Measurements from ENCODE around the gene SPAG9. TPM values are rescaled to one million over a fixed set of nuclear protein-coding genes. Genes with fewer than 3 reads are reported as not detected.

SPAG9 gene
- total RNA-seq, 1 experiment from 2014 or later, result 130 TPM

DNA sequence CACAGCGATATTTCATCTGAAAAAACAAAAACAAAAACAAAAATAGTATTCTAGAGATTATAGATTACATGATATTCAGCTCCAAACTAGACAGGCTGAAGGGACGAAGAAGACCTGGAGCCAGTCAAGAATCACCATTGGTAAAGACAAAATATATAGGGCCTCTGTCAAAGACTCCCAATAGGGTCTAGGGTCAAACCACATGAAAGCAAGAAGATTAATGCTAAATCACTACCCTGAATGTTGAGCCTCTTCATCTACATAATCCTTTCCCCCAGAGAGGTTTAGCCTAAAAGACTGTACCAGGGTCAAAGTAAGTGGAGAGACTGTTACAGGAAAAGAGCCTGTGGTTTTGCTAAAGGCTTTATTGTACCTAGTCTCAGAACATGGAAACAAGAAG lies 21.9 kb upstream of the SPAG9 start:
- no peaks in the 10 kb centered on the region for H3K27me3 ChIP-seq (replicated peaks; ENCODE audit: control insufficient read depth, insufficient read depth, low read length)
- Mint-ChIP-seq H3K27ac (ENCODE audit: unreplicated experiment) (no peak overlapping the region), H3K4me1 (ENCODE audit: low read depth, unreplicated experiment) (peaks cover 34% of the 10 kb centered on the region), H3K4me3 (ENCODE audit: unreplicated experiment) (no peak overlapping the region), H3K36me3 (ENCODE audit: insufficient read depth, unreplicated experiment) (no peaks in the 10 kb centered on the region), H3K9me3 (ENCODE audit: unreplicated experiment) (no peaks in the 10 kb centered on the region), H3K27me3 (ENCODE audit: insufficient read depth, unreplicated experiment) (no peaks in the 10 kb centered on the region)
- DNase-seq, result no peak
- ChIA-PET POLR2A (interaction anchor here (0.6 kb wide), 1 partner anchor 147 kb away, joined by 3 read pairs; no protein-coding TSS in a partner anchor), CTCF (no interaction called here)
- no TSS peak for BruUV-seq (replicated peaks)
- no peak overlapping the region for H3K4me3 ChIP-seq (ENCODE audit: low read depth, low read length)
- peaks cover 13% of the 10 kb centered on the region; the same call in 1 of the 2 replicates for H3K4me1 ChIP-seq
- no peaks in the 10 kb centered on the region for H3K36me3 ChIP-seq (ENCODE audit: control insufficient read depth, insufficient read depth, low read length)
- intact Hi-C loops (cut with micrococcal nuclease; ENCODE audit: unreplicated experiment), result no loop called here
- no peaks in the 10 kb centered on the region for H3K9me3 ChIP-seq
- TF ChIP-seq, protein P1, sequence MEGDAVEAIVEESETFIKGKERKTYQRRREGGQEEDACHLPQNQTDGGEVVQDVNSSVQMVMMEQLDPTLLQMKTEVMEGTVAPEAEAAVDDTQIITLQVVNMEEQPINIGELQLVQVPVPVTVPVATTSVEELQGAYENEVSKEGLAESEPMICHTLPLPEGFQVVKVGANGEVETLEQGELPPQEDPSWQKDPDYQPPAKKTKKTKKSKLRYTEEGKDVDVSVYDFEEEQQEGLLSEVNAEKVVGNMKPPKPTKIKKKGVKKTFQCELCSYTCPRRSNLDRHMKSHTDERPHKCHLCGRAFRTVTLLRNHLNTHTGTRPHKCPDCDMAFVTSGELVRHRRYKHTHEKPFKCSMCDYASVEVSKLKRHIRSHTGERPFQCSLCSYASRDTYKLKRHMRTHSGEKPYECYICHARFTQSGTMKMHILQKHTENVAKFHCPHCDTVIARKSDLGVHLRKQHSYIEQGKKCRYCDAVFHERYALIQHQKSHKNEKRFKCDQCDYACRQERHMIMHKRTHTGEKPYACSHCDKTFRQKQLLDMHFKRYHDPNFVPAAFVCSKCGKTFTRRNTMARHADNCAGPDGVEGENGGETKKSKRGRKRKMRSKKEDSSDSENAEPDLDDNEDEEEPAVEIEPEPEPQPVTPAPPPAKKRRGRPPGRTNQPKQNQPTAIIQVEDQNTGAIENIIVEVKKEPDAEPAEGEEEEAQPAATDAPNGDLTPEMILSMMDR (IDR thresholded peaks at IDR 0.05; ENCODE audit: insufficient read depth in 1 of 2, low read depth in 1 of 2, low read length in 1 of 2, severe bottlenecking in 1 of 2, unreplicated experiment in 1 of 2), result no peak

DNA sequence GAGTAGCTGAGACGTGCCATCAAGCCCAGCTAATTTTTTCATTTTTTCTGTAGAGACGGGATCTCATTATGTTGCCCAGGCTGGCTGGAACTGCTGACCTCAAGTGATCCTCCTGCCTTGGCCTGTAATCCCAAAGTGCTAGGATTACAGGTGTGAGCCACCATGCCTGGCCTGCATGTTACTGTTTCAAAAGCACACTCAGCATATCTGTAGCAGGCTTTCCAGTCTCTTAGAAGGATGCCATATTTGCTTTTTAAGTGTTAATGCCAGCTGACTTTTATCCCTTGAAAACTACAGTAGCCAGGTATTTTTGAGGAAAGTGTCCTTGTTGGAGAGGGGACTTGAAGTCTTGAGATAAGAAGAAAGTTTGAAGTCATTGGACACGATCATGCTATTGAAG lies 15.3 kb upstream of the SPAG9 start:
- no peaks in the 10 kb centered on the region for H3K9me3 Mint-ChIP-seq (ENCODE audit: unreplicated experiment)
- no peaks in the 10 kb centered on the region for H3K36me3 Mint-ChIP-seq (ENCODE audit: insufficient read depth, unreplicated experiment)
- no peak overlapping the region for H3K27ac Mint-ChIP-seq (ENCODE audit: unreplicated experiment)
- peaks cover 23% of the 10 kb centered on the region for H3K4me1 ChIP-seq
- intact Hi-C loops (cut with micrococcal nuclease; ENCODE audit: unreplicated experiment), result no loop called here
- BruUV-seq (replicated peaks), result no TSS peak
- ChIA-PET CTCF (no interaction called here), POLR2A (interaction anchor here (0.6 kb wide), 1 partner anchor 139 kb away, joined by 3 read pairs; no protein-coding TSS in a partner anchor)
- H3K9me3 ChIP-seq, result no peaks in the 10 kb centered on the region
- no peak for DNase-seq
- H3K27me3 ChIP-seq (replicated peaks; ENCODE audit: control insufficient read depth, insufficient read depth, low read length), result no peaks in the 10 kb centered on the region
- no peak overlapping the region for H3K4me3 ChIP-seq (ENCODE audit: low read depth, low read length)
- H3K36me3 ChIP-seq (ENCODE audit: control insufficient read depth, insufficient read depth, low read length), result no peaks in the 10 kb centered on the region
- H3K4me1 Mint-ChIP-seq (ENCODE audit: low read depth, unreplicated experiment), result peaks cover 16% of the 10 kb centered on the region
- H3K4me3 Mint-ChIP-seq (ENCODE audit: unreplicated experiment), result no peak overlapping the region
- no peaks in the 10 kb centered on the region for H3K27me3 Mint-ChIP-seq (ENCODE audit: insufficient read depth, unreplicated experiment)
- TF ChIP-seq, protein P1 (IDR thresholded peaks at IDR 0.05; ENCODE audit: insufficient read depth in 1 of 2, low read depth in 1 of 2, low read length in 1 of 2, severe bottlenecking in 1 of 2, unreplicated experiment in 1 of 2), result no peak

DNA sequence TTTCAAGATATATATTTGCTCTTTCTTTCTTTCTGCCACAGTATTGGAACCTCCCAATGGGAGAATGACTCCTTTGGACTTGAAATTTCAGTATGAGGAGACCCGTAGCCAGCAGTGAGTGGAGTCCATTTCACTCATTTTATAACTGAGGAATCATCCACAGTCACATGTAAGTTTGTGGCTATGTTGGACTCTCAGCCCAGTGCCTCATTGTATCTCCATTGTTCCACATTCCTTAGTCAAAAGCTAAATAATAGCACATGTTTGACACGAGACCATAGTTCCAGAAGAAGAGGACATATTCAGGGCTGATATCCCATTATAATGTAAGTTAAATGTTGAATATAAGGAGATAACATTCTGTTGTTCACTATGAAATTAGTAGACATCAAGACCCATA lies 12.7 kb upstream of the SPAG9 start:
- Histone ChIP-seq H3K27me3 (replicated peaks; ENCODE audit: control insufficient read depth, insufficient read depth, low read length) (no peaks in the 10 kb centered on the region), H3K4me3 (ENCODE audit: low read depth, low read length) (no peak overlapping the region), H3K9me3 (peaks cover under 1% of the 10 kb centered on the region; the same call in 1 of the 2 replicates), H3K4me1 (peaks cover 17% of the 10 kb centered on the region), H3K36me3 (ENCODE audit: control insufficient read depth, insufficient read depth, low read length) (no peaks in the 10 kb centered on the region)
- no peaks in the 10 kb centered on the region for H3K36me3 Mint-ChIP-seq (ENCODE audit: insufficient read depth, unreplicated experiment)
- BruUV-seq (replicated peaks), result no TSS peak
- TF ChIP-seq, protein P1 (IDR thresholded peaks at IDR 0.05; ENCODE audit: insufficient read depth in 1 of 2, low read depth in 1 of 2, low read length in 1 of 2, severe bottlenecking in 1 of 2, unreplicated experiment in 1 of 2), result no peak
- DNase-seq, result no peak
- no peak overlapping the region for H3K4me3 Mint-ChIP-seq (ENCODE audit: unreplicated experiment)
- POLR2A ChIA-PET, result no interaction called here
- no peaks in the 10 kb centered on the region for H3K27me3 Mint-ChIP-seq (ENCODE audit: insufficient read depth, unreplicated experiment)
- H3K27ac Mint-ChIP-seq (ENCODE audit: unreplicated experiment), result no peak overlapping the region
- intact Hi-C loops (cut with micrococcal nuclease; ENCODE audit: unreplicated experiment), result no loop called here
- H3K9me3 Mint-ChIP-seq (ENCODE audit: unreplicated experiment), result no peaks in the 10 kb centered on the region
- CTCF ChIA-PET, result no interaction called here
- peaks cover 10% of the 10 kb centered on the region for H3K4me1 Mint-ChIP-seq (ENCODE audit: low read depth, unreplicated experiment)
